ENCODE measurements around the gene CD2BP2. TPM values are rescaled to one million over a fixed set of nuclear protein-coding genes. Genes with fewer than 3 reads are reported as not detected.

The CD2BP2 gene
- total and polyA plus RNA-seq, 2 of the 13 experiments (the other 11 are each of a cell fraction or from before 2014, with no cell fraction given): 24.9 to 54.6 TPM

GRCh38 chr16:30355954-30356308 lies 823 bp upstream of the CD2BP2 start (continued):
- TF ChIP-seq ZNF512B (CRISPR knock-in tag; IDR thresholded peaks at IDR 0.05; ENCODE audit: borderline replicate concordance): 0 out of 2 replicates have a peak, but pooled peaks have one; percentile 34
- 0 out of 2 replicates have a peak, but pooled peaks have one; percentile 43 for TF ChIP-seq ZNF367 (CRISPR knock-in tag; IDR thresholded peaks at IDR 0.05; ENCODE audit: borderline replicate concordance)
- TF ChIP-seq ZNF333 (CRISPR knock-in tag; IDR thresholded peaks at IDR 0.05; ENCODE audit: borderline replicate concordance): 0 out of 2 replicates have a peak, but pooled peaks have one; percentile 18
- TF ChIP-seq ZNF30 (CRISPR knock-in tag; IDR thresholded peaks at IDR 0.05): peak; percentile 84; the same call in 1 of the 2 replicates
- 0 out of 2 replicates have a peak, but pooled peaks have one; percentile 9 for TF ChIP-seq ZNF20 (CRISPR knock-in tag; IDR thresholded peaks at IDR 0.05)
- 0 out of 2 replicates have a peak, but pooled peaks have one; percentile 6 for TF ChIP-seq POLR2AphosphoS5 (IDR thresholded peaks at IDR 0.05; ENCODE audit: low read depth, low read length)
- TF ChIP-seq ZNF790 (CRISPR knock-in tag; IDR thresholded peaks at IDR 0.05; ENCODE audit: borderline replicate concordance): peak; percentile 58; the same call in 1 of the 2 replicates
- TF ChIP-seq, protein P1, sequence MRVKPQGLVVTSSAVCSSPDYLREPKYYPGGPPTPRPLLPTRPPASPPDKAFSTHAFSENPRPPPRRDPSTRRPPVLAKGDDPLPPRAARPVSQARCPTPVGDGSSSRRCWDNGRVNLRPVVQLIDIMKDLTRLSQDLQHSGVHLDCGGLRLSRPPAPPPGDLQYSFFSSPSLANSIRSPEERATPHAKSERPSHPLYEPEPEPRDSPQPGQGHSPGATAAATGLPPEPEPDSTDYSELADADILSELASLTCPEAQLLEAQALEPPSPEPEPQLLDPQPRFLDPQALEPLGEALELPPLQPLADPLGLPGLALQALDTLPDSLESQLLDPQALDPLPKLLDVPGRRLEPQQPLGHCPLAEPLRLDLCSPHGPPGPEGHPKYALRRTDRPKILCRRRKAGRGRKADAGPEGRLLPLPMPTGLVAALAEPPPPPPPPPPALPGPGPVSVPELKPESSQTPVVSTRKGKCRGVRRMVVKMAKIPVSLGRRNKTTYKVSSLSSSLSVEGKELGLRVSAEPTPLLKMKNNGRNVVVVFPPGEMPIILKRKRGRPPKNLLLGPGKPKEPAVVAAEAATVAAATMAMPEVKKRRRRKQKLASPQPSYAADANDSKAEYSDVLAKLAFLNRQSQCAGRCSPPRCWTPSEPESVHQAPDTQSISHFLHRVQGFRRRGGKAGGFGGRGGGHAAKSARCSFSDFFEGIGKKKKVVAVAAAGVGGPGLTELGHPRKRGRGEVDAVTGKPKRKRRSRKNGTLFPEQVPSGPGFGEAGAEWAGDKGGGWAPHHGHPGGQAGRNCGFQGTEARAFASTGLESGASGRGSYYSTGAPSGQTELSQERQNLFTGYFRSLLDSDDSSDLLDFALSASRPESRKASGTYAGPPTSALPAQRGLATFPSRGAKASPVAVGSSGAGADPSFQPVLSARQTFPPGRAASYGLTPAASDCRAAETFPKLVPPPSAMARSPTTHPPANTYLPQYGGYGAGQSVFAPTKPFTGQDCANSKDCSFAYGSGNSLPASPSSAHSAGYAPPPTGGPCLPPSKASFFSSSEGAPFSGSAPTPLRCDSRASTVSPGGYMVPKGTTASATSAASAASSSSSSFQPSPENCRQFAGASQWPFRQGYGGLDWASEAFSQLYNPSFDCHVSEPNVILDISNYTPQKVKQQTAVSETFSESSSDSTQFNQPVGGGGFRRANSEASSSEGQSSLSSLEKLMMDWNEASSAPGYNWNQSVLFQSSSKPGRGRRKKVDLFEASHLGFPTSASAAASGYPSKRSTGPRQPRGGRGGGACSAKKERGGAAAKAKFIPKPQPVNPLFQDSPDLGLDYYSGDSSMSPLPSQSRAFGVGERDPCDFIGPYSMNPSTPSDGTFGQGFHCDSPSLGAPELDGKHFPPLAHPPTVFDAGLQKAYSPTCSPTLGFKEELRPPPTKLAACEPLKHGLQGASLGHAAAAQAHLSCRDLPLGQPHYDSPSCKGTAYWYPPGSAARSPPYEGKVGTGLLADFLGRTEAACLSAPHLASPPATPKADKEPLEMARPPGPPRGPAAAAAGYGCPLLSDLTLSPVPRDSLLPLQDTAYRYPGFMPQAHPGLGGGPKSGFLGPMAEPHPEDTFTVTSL (CRISPR knock-in tag; IDR thresholded peaks at IDR 0.05; ENCODE audit: borderline replicate concordance): peak; percentile 14; the same call in 1 of the 2 replicates
- TF ChIP-seq TGIF2 (CRISPR knock-in tag; IDR thresholded peaks at IDR 0.05): peak; percentile 55; the same call in 1 of the 2 replicates
- TF ChIP-seq ZMYM4 (CRISPR knock-in tag; IDR thresholded peaks at IDR 0.05): 0 out of 2 replicates have a peak, but pooled peaks have one; percentile 5
- TF ChIP-seq THAP9 (CRISPR knock-in tag; IDR thresholded peaks at IDR 0.05; ENCODE audit: borderline replicate concordance): peak; percentile 84
- TF ChIP-seq, protein P2, sequence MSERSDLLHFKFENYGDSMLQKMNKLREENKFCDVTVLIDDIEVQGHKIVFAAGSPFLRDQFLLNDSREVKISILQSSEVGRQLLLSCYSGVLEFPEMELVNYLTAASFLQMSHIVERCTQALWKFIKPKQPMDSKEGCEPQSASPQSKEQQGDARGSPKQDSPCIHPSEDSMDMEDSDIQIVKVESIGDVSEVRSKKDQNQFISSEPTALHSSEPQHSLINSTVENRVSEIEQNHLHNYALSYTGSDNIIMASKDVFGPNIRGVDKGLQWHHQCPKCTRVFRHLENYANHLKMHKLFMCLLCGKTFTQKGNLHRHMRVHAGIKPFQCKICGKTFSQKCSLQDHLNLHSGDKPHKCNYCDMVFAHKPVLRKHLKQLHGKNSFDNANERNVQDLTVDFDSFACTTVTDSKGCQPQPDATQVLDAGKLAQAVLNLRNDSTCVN (CRISPR knock-in tag; IDR thresholded peaks at IDR 0.05; ENCODE audit: borderline replicate concordance): no peak
- 0 out of 2 replicates have a peak, but pooled peaks have one; percentile 8 for TF ChIP-seq ZNF691 (CRISPR knock-in tag; IDR thresholded peaks at IDR 0.05; ENCODE audit: borderline replicate concordance, low read depth)
- peak; percentile 50; the same call in 1 of the 2 replicates for TF ChIP-seq ZNF225 (CRISPR knock-in tag; IDR thresholded peaks at IDR 0.05)
- 0 out of 2 replicates have a peak, but pooled peaks have one; percentile 7 for TF ChIP-seq ZNF749 (CRISPR knock-in tag; IDR thresholded peaks at IDR 0.05; ENCODE audit: borderline replicate concordance)
